KOPT-K1 (cell line): ENCODE data around the gene GFPT1.
"Not testable (repeated sequence)": the region's sequence is repeated elsewhere in the genome, so short reads cannot be mapped to it uniquely, and the experiment has no call there.

Experiments
- H3K27ac ChIP-seq: fragments of 200-600 bp; sonication (generic); 2 replicates; pipeline ENCODE4 v1.5.1; 2016; ENCODE audit warnings: antibody characterized with exemption, mild to moderate bottlenecking, low read depth, low read length; ENCODE audit not compliant: poor library complexity, severe bottlenecking
- H3K36me3 ChIP-seq: fragments of 200-600 bp; sonication (generic); 2 replicates; pipeline ENCODE4 v1.5.1; 2017; ENCODE audit warnings: antibody characterized with exemption, mild to moderate bottlenecking, low read length, moderate library complexity; ENCODE audit not compliant: insufficient read depth
- H3K9me3 ChIP-seq: fragments of 200-600 bp; sonication (generic); 2 replicates; pipeline ENCODE4 v1.5.1; 2017; ENCODE audit warnings: antibody characterized with exemption, low read length, mild to moderate bottlenecking; ENCODE audit not compliant: insufficient read depth, poor library complexity, severe bottlenecking

Gene GFPT1

GRCh38 chr2:69369802-69370201, 17.2 kb downstream of the GFPT1 start:
- Histone ChIP-seq H3K36me3 (peaks cover 84% of the 10 kb centered on the region), H3K9me3 (no peaks in the 10 kb centered on the region), H3K27ac (no peak overlapping the region)

GRCh38 chr2:69368588-69368987, 18.4 kb downstream of the GFPT1 start:
- Histone ChIP-seq H3K27ac (no peak overlapping the region), H3K36me3 (peaks cover 93% of the 10 kb centered on the region), H3K9me3 (no peaks in the 10 kb centered on the region)

- peaks cover 99% of the 10 kb centered on the region for H3K36me3 ChIP-seq
- H3K9me3 ChIP-seq = no peaks in the 10 kb centered on the region
- H3K27ac ChIP-seq = no peak overlapping the region
Measured at GRCh38 chr2:69359371-69359770, 27.7 kb downstream of the GFPT1 start.

- H3K9me3 ChIP-seq = no peaks in the 10 kb centered on the region
- no peak overlapping the region for H3K27ac ChIP-seq
- peaks cover 99% of the 10 kb centered on the region for H3K36me3 ChIP-seq
Measured at GRCh38 chr2:69358914-69359313, 28.1 kb downstream of the GFPT1 start.

- Histone ChIP-seq H3K36me3 (peaks cover 98% of the 10 kb centered on the region), H3K9me3 (no peaks in the 10 kb centered on the region), H3K27ac (no peak overlapping the region)
Measured at GRCh38 chr2:69356471-69356870, 30.6 kb downstream of the GFPT1 start.

- H3K27ac ChIP-seq, H3K9me3 ChIP-seq: not testable (repeated sequence)
- peaks cover 98% of the 10 kb centered on the region for H3K36me3 ChIP-seq
Measured at GRCh38 chr2:69354976-69355375, 32.1 kb downstream of the GFPT1 start.

- Histone ChIP-seq H3K36me3 (peaks cover 98% of the 10 kb centered on the region), H3K27ac (no peak overlapping the region), H3K9me3 (no peaks in the 10 kb centered on the region)
Measured at GRCh38 chr2:69353360-69353759, 33.7 kb downstream of the GFPT1 start.

GRCh38 chr2:69348781-69349180, 38.2 kb downstream of the GFPT1 start:
- no peaks in the 10 kb centered on the region for H3K9me3 ChIP-seq
- peaks cover 96% of the 10 kb centered on the region for H3K36me3 ChIP-seq
- H3K27ac ChIP-seq = no peak overlapping the region

GRCh38 chr2:69345434-69345833, 41.6 kb downstream of the GFPT1 start:
- Histone ChIP-seq H3K27ac (no peak overlapping the region), H3K36me3 (peaks cover 98% of the 10 kb centered on the region), H3K9me3 (no peaks in the 10 kb centered on the region)

GRCh38 chr2:69344305-69344704, 42.7 kb downstream of the GFPT1 start:
- Histone ChIP-seq H3K36me3 (peaks cover 96% of the 10 kb centered on the region), H3K27ac (no peak overlapping the region), H3K9me3 (no peaks in the 10 kb centered on the region)

- no peak overlapping the region for H3K27ac ChIP-seq
- H3K36me3 ChIP-seq = peaks cover 98% of the 10 kb centered on the region
- H3K9me3 ChIP-seq = no peaks in the 10 kb centered on the region
Measured at GRCh38 chr2:69340101-69340775, 46.8 kb downstream of the GFPT1 start.

- Histone ChIP-seq H3K27ac (no peak overlapping the region), H3K9me3 (no peaks in the 10 kb centered on the region), H3K36me3 (peaks cover 87% of the 10 kb centered on the region)
Measured at GRCh38 chr2:69335311-69335710, 51.7 kb downstream of the GFPT1 start.

GRCh38 chr2:69333352-69333751, 53.7 kb downstream of the GFPT1 start:
- no peaks in the 10 kb centered on the region for H3K9me3 ChIP-seq
- H3K27ac ChIP-seq = no peak overlapping the region
- H3K36me3 ChIP-seq = peaks cover 89% of the 10 kb centered on the region

- Histone ChIP-seq H3K9me3 (no peaks in the 10 kb centered on the region), H3K36me3 (peaks cover 90% of the 10 kb centered on the region), H3K27ac (no peak overlapping the region)
Measured at GRCh38 chr2:69330781-69331180, 56.2 kb downstream of the GFPT1 start.

GRCh38 chr2:69322631-69323030, 64.4 kb downstream of the GFPT1 start:
- H3K9me3 ChIP-seq = peaks cover 4% of the 10 kb centered on the region
- H3K27ac ChIP-seq = no peak overlapping the region
- H3K36me3 ChIP-seq = peaks cover 78% of the 10 kb centered on the region

GRCh38 chr2:69316550-69316949, 70.5 kb downstream of the GFPT1 start:
- Histone ChIP-seq H3K27ac (no peak overlapping the region), H3K36me3 (peaks cover 21% of the 10 kb centered on the region; the same call in 1 of the 2 replicates), H3K9me3 (peaks cover 12% of the 10 kb centered on the region)
